ENCODE results near the gene KCNQ1. TPM values are rescaled to one million over a fixed set of nuclear protein-coding genes. Genes with fewer than 3 reads are reported as not detected.

Gene KCNQ1
- total RNA-seq, 2 donors from 2014 or later, result 51.4 to 55.8 TPM

- no peak overlapping the region for H3K27ac ChIP-seq
- no peak for DNase-seq
- no peaks in the 10 kb centered on the region for H3K4me1 ChIP-seq
- H3K4me3 ChIP-seq, result no peak overlapping the region
- no peaks in the 10 kb centered on the region for H3K9me3 ChIP-seq
- intact Hi-C loops (cut with DNase I), result no loop called here
- H3K9ac ChIP-seq (ENCODE audit: low read depth in 2 of 2, low read length in 2 of 2), result no peak overlapping the region
- H3K27me3 ChIP-seq, result no peaks in the 10 kb centered on the region
- no peaks in the 10 kb centered on the region for H3K36me3 ChIP-seq
- TF ChIP-seq CTCF (IDR thresholded peaks at IDR 0.05), result no peak
Observed at GRCh38 chr11:2542406-2542805, 97.6 kb downstream of the KCNQ1 start.

DNA sequence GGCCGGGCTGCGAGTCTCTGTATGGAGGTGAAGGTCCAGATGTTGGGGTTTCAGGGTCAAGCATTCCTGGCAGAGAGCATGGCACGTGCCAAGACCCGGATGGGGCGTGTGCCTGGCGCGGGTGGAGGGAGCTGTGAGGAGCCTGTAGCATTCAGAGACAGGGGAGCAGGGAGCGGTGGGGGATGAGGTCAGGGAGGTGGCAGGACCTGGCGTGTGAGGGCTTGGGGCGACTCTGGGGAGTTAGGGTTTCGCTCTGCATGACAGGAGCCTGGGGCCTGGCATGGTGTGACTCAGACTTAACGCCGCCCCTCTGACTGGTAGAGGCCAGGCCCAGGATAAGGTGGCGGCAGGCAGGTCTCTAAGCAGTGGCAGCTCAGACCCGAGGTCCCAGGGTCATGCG lies 103.0 kb downstream of the KCNQ1 start:
- DNase-seq, result no peak
- H3K27me3 ChIP-seq, result no peaks in the 10 kb centered on the region
- no peaks in the 10 kb centered on the region for H3K4me1 ChIP-seq
- no peaks in the 10 kb centered on the region for H3K36me3 ChIP-seq
- TF ChIP-seq CTCF (IDR thresholded peaks at IDR 0.05), result no peak
- H3K4me3 ChIP-seq, result no peak overlapping the region
- intact Hi-C loops (cut with DNase I), result no loop called here
- no peaks in the 10 kb centered on the region for H3K9me3 ChIP-seq
- no peak overlapping the region for H3K9ac ChIP-seq (ENCODE audit: low read depth in 2 of 2, low read length in 2 of 2)
- no peak overlapping the region for H3K27ac ChIP-seq

DNA sequence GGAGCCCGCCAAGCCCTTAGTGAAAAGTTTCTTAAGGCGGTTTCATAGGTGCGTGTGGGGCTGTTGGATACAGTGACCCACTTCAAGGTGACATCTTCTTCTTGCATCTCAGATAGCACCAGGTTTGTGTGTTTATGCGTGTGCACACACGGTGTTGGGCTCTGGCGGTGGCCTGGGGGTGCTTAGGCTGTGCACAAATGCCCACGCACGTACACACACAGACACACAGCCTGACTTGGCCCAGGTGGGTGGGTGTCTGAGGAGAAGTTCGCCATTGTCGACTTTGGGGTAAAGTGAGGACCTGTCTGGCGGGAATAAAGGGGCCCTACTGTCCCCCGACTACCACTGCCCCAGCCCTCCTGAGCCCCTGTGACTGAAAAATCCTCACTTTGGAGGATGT lies 103.8 kb downstream of the KCNQ1 start:
- Histone ChIP-seq H3K27me3 (no peaks in the 10 kb centered on the region), H3K9me3 (no peaks in the 10 kb centered on the region), H3K9ac (ENCODE audit: low read depth in 2 of 2, low read length in 2 of 2) (no peak overlapping the region), H3K4me3 (no peak overlapping the region), H3K4me1 (no peaks in the 10 kb centered on the region), H3K36me3 (no peaks in the 10 kb centered on the region), H3K27ac (no peak overlapping the region)
- no peak for DNase-seq
- TF ChIP-seq CTCF (IDR thresholded peaks at IDR 0.05), result no peak
- intact Hi-C loops (cut with DNase I), result no loop called here

- no peaks in the 10 kb centered on the region for H3K9me3 ChIP-seq
- TF ChIP-seq CTCF (IDR thresholded peaks at IDR 0.05), result no peak
- DNase-seq, result no peak
- H3K9ac ChIP-seq (ENCODE audit: low read depth in 2 of 2, low read length in 2 of 2), result no peak overlapping the region
- no peaks in the 10 kb centered on the region for H3K36me3 ChIP-seq
- H3K27me3 ChIP-seq, result no peaks in the 10 kb centered on the region
- H3K4me3 ChIP-seq, result no peak overlapping the region
- H3K4me1 ChIP-seq, result no peaks in the 10 kb centered on the region
- intact Hi-C loops (cut with DNase I), result no loop called here
- H3K27ac ChIP-seq, result no peak overlapping the region
Observed at GRCh38 chr11:2549080-2549479, 104.3 kb downstream of the KCNQ1 start.

GRCh38 chr11:2549491-2549875 lies 104.7 kb downstream of the KCNQ1 start:
- Histone ChIP-seq H3K9me3 (no peaks in the 10 kb centered on the region), H3K4me3 (no peak overlapping the region), H3K27me3 (no peaks in the 10 kb centered on the region), H3K4me1 (no peaks in the 10 kb centered on the region), H3K9ac (ENCODE audit: low read depth in 2 of 2, low read length in 2 of 2) (no peak overlapping the region), H3K27ac (no peak overlapping the region), H3K36me3 (no peaks in the 10 kb centered on the region)
- no peak for DNase-seq
- no peak for TF ChIP-seq CTCF (IDR thresholded peaks at IDR 0.05)
- intact Hi-C loops (cut with DNase I), result no loop called here
